Suppressor macrophage treated with lipopolysaccharide for 4 hours (primary cell): ENCODE data around the gene GLIPR2.
"Not testable (repeated sequence)": the region's sequence is repeated elsewhere in the genome, so short reads cannot be mapped to it uniquely, and the experiment has no call there.

Source experiments
- DNase-seq: peaks from one replicate; pipeline ENCODE4 v3.0.0-alpha.2; 2020

Gene GLIPR2

GRCh38 chr9:36145970-36146369 lies 9.4 kb downstream of the GLIPR2 start:
- DNase-seq: no peak

DNA sequence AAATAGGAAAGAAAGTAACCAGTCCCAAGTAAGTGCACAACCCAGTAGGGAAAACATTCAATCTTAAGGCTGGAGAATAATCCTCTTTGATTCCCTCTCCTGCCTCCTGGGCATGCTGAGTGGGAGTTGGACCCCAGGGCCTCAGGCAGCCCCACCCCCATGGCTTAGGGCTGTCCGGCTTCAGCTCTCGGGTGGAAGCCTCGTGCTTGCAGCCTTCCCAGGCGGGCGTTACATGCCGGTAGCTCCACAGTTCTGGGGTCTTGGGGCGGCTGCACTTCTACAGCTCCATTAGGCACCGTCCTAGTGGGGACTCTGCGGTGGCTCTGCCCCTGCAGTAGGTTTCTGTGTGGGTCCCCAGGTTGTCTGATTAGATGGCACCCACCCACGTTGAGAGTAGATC lies 10.1 kb downstream of the GLIPR2 start:
- DNase-seq: no peak

DNA sequence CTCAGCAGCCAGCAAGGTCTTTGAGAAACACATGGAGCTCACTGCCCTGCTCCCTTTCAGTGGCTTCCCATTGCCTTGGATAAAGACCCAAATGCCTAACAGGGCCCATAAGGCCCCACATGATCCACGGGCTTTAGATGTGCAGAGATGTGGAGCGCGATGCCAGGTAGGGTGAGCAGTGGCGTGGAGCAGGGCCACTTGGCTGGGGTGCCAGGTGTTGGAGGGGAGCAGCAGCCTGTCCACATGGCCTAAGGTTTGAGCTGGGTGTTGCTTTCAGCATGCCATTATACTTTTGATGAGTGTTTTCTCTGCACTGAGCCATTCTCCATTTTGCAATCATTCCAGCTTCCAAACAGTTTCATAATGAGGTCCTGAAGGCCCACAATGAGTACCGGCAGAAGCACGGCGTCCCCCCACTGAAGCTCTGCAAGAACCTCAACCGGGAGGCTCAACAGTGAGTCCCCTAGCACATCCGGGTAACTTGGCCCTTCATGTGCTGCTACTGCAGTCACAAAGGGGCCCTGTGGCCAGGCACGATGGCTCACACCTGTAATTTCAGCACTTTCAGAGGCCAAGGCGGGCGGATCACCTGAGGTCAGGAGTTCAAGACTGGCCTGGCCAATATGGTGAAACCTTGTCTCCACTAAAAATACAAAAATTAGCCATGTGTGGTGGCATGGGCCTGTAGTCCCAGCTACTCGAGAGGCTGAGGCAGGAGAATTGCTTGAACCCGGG lies 11.1 kb downstream of the GLIPR2 start:
- DNase-seq: no peak

DNA sequence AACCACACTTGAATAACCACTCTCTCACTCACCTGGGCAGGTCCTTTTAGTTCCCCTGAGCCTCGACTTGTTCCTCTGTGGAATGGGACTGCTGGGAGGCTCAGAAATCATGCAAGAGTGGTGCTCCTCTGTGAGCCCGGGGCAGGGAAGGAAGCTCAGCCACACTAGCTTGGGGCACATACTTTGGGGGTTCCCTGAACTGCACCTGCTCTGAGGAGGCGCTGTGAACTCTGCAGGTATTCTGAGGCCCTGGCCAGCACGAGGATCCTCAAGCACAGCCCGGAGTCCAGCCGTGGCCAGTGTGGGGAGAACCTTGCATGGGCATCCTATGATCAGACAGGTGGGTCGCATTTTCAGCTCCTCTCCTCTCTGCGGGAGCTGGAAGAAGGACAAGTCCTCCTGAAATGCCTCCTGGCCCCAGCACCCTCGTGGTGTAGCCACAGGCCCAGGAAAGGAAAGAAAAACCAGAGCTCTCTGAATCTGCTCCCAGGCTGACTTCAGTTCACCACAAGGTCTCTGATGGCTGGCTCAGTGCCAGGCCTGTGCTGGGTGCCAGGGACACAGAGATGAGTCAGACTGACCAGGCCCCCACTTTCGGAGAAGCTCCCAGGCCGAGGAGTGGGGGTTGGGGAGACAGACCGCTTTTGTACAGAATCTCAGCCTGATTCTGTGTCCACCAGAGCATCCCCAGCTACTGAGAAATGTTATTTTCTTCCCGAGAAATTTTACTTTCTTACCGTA lies 11.9 kb downstream of the GLIPR2 start:
- peak; percentile 98 for DNase-seq

GRCh38 chr9:36149197-36149596 lies 12.7 kb downstream of the GLIPR2 start:
- DNase-seq: peak; percentile 42

- peak; percentile 74 for DNase-seq
Observed at GRCh38 chr9:36150574-36151315, 14.2 kb downstream of the GLIPR2 start.

GRCh38 chr9:36151316-36152210 lies 15.0 kb downstream of the GLIPR2 start:
- peak; percentile 89 for DNase-seq

GRCh38 chr9:36152741-36153438 lies 16.4 kb downstream of the GLIPR2 start:
- DNase-seq: peak; percentile 47

GRCh38 chr9:36153746-36154145 lies 17.2 kb downstream of the GLIPR2 start:
- DNase-seq: peak; percentile 44

- DNase-seq: peak; percentile 94
Observed at GRCh38 chr9:36154331-36154952, 17.9 kb downstream of the GLIPR2 start.

- DNase-seq: no peak
Observed at GRCh38 chr9:36156116-36156515, 19.6 kb downstream of the GLIPR2 start.

GRCh38 chr9:36158122-36158521 lies 21.6 kb downstream of the GLIPR2 start:
- peak; percentile 45 for DNase-seq

DNA sequence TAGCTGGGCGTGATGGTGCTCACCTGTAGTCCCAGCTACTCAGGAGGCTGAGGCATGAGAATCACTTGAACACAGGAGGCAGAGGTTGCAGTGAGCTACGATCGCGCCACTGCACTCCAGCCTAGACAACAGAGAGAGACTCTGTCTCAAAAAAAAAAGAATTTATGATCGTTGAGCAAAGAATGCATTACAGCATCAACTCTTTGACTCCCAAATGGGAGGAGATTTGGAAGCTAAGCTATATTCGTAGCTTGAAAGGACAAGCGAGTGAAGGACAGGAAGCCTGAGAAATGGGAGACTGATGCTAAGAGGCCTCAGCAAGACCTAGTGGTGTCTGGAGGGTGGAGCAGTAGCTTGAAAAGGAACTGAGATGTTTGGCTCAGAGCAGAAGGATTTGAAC lies 22.4 kb downstream of the GLIPR2 start:
- DNase-seq: no peak

DNA sequence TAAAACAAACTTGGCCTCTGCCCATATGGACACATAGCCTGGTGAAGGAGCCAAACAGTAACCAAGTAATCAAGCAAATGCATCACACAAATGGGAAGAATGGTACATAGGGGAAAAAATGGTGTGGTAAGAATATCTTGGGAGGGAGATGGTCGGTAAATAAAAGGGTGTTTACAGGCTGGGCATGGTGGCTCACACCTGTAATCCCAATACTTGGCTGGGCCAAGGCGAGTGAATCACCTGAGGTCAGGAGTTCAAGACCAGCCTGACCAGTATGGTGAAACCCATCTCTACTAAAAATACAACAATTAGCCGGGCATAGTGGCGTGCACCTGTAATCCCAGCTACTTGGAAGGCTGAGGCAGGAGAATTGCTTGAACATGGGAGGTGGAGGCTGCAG lies 23.0 kb downstream of the GLIPR2 start:
- not testable (repeated sequence) for DNase-seq

- DNase-seq: not testable (repeated sequence)
Observed at GRCh38 chr9:36160126-36160525, 23.6 kb downstream of the GLIPR2 start.

- no peak for DNase-seq
Observed at GRCh38 chr9:36161187-36161586, 24.7 kb downstream of the GLIPR2 start.

- DNase-seq: no peak
Observed at GRCh38 chr9:36162211-36162738, 25.7 kb downstream of the GLIPR2 start.

DNA sequence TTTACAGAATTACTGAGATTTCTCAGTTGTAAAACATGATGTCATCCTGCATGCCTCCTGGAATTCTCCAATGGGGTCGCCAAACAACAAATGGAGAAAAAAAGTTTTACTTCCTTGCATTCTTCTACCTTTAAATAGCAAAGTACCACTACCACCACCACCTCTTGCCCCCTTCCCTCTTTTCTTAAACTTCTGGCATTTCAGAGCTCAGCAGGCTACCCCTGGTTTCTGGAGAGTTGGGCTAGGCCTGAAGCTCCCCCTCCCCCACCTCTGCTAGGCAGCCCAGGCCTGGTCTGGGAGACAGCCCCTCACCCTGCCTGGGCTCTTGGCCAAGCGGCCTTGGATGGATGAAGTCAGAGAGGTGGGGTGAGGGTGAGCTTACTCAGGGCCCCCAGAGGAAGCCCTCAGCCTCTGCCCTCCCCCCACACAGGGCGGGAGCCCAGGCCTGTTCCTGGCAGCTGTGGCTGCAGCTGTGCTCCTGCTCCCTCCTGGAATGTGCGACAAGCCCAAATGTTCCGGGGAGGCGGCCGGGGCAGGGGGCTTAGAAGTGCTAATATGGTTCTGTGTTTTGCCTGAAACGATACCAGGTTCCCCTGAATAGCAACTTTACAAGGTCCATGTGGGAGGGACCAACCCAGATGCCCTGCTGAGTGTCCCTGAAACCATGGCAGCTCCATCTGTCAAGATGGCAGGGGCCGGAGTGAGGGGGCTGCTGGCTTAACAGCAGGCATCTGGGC lies 26.7 kb downstream of the GLIPR2 start:
- DNase-seq: no peak

- DNase-seq: no peak
Observed at GRCh38 chr9:36163786-36164170, 27.2 kb downstream of the GLIPR2 start.

DNA sequence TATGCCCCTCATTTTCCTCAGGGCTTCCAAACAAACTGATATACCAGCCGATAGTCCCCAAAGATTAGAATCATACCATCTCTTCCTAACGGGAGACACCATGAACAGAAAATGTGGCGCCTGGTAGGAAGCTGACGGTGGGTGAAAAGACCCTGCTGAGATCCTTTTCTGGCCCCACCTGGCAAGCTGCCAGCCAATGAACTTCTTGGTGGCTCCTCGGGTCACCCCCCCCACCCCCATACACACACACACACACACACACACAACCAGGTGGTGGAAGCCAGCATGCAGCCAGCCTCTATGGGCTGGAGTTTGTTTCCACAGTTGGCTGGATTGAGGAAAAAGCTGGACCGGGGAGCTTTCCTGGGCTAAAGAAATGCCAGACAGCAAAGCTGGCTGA lies 27.8 kb downstream of the GLIPR2 start:
- no peak for DNase-seq

GRCh38 chr9:36164989-36165388 lies 28.5 kb downstream of the GLIPR2 start:
- no peak for DNase-seq
